Measurements from ENCODE around the gene KRT77. TPM values are rescaled to one million over a fixed set of nuclear protein-coding genes. Genes with fewer than 3 reads are reported as not detected.

The KRT77 gene
- total RNA-seq, 1 donor from 2014 or later: not detected

DNA sequence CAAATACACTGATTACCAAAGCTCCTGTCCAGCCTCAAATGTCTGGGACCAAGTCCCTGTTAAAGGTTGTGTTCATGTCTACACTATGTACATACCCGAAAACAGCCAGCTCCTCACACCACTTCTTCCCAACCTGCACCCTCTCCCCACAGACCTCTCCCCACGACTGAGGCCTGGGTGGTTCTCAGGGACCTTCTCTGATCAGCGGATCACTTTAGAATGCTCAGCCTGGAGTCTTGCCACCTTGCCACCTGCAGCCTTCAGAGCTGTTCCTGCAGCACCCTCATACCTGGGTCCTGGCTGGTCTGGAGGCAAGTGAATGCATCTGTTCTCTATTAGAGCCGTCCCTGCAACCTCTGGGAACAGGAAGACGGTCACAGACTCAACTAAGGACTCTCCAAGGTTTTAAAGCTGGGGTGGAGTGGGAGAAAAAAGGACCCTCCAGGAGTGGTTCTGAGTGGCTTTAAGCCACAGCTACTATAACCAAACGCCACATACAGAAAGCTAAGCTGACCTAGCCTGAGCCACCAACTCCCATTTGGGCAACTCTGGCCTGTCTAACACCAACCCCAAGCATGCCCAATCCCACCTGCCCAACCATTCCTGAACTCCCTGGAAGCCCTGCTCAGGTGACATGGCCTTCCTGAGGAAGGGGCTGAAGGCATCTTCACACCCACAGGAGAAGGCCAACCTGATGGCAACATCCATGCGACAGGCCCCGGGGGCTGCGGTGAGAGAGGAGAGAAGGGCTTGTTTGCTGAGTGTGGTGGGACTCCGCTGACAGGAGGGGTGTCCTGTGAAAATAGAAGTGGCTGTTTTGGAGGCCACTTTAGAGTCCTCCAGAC, 59.9 kb downstream of the KRT77 start:
- intact Hi-C loops (cut with DNase I): no loop called here
- DNase-seq (ENCODE audit: low spot score): no peak

DNA sequence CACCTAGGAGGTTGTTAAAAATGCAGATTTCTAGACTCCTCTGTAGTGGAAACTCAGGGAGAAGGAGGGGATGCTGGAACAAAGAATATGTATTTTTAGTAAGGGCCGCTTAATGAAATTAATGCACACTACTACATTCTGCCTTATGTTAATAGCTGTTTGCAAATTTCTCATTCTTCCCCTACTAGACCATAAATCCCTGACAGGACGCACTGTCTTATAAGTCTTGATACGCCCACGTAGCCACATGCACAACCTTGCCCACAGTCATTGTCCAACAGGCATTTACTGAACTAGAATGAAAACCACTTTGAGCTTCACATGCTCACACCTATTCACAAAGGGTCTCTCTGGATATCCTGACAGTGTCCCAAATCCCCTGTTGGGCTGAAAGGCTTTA, 61.9 kb downstream of the KRT77 start:
- intact Hi-C loops (cut with DNase I): no loop called here
- DNase-seq (ENCODE audit: low spot score): no peak

Other genes with a start within 250 kb of the KRT77 start
- gene KRT6C, start 229.7 kb downstream of the KRT77 start, total RNA-seq: not detected
- not detected for gene KRT6A, start 210.3 kb downstream of the KRT77 start, total RNA-seq
- gene KRT5, start 183.1 kb downstream of the KRT77 start, total RNA-seq: not detected
- gene KRT71, start 150.4 kb downstream of the KRT77 start, total RNA-seq: not detected
- not detected for gene KRT74, start 129.7 kb downstream of the KRT77 start, total RNA-seq
- gene KRT72, start 102.1 kb downstream of the KRT77 start, total RNA-seq: not detected
- not detected for gene KRT73, start 85.0 kb downstream of the KRT77 start, total RNA-seq
- gene KRT2, start 51.3 kb downstream of the KRT77 start, total RNA-seq: not detected
- gene KRT1, start 23.1 kb downstream of the KRT77 start, total RNA-seq: not detected
- not detected for gene KRT76, start 73.8 kb upstream of the KRT77 start, total RNA-seq
- not detected for gene KRT3, start 92.6 kb upstream of the KRT77 start, total RNA-seq
- gene KRT4, start 110.6 kb upstream of the KRT77 start, total RNA-seq: not detected
- gene KRT79, start 130.8 kb upstream of the KRT77 start, total RNA-seq: not detected
- not detected for gene KRT78, start 145.5 kb upstream of the KRT77 start, total RNA-seq
- 82.2 TPM for gene KRT8, start 201.6 kb upstream of the KRT77 start, total RNA-seq
- gene KRT18, start 245.6 kb upstream of the KRT77 start, total RNA-seq: 10.7 TPM

Measured in cardiac septum (tissue), 1 donor.